HG03439 (cell line): Measurements from ENCODE around the gene MAD1L1.

Experiments used
- ATAC-seq: cut with Tn5 transposase; IDR thresholded peaks from one replicate; pipeline ENCODE4 v1.9.1; 2021; ENCODE audit warnings: mild to moderate bottlenecking, moderate library complexity; ENCODE audit not compliant: unreplicated experiment

Gene MAD1L1

GRCh38 chr7:1777122-1777521, 455.6 kb downstream of the MAD1L1 start:
- no peak for ATAC-seq

GRCh38 chr7:1775389-1775788, 457.4 kb downstream of the MAD1L1 start:
- no peak for ATAC-seq

- ATAC-seq, result no peak
Observed at GRCh38 chr7:1770331-1770730, 462.4 kb downstream of the MAD1L1 start.

- no peak for ATAC-seq
Observed at GRCh38 chr7:1769286-1770200, 463.2 kb downstream of the MAD1L1 start.

- no peak for ATAC-seq
Observed at GRCh38 chr7:1768832-1769231, 463.9 kb downstream of the MAD1L1 start.

- ATAC-seq, result no peak
Observed at GRCh38 chr7:1767524-1767923, 465.2 kb downstream of the MAD1L1 start.
